HepG2 (cell line): ENCODE results near the gene MBD4. TPM values are rescaled to one million over a fixed set of nuclear protein-coding genes. Genes with fewer than 3 reads are reported as not detected.

ENCODE experiments used
- ASH2L ChIP-seq: fragments of 300-600, 200-600 bp; sonication (generic); IDR thresholded peaks from 2 replicates; pipeline ENCODE4 v1.7.0; 2017; ENCODE audit warnings: low read depth, mild to moderate bottlenecking, moderate library complexity, mixed read lengths, low read length; ENCODE audit not compliant: insufficient read length
- CAMTA2 ChIP-seq: sonication (generic); formaldehyde crosslinking; IDR thresholded peaks from 2 replicates; pipeline ENCODE4 v1.4.0; 2020; ENCODE audit warnings: mild to moderate bottlenecking, missing genetic modification reagents, borderline replicate concordance
- CREB1 ChIP-seq, 2 experiments: fragments of 450-650 bp in 1 of 2; IDR thresholded peaks; 2 replicates each; pipeline ENCODE4 v1.6.1; 2016 to 2017; ENCODE audit warnings: control low read depth in 1 of 2, mild to moderate bottlenecking in 1 of 2, missing compliant biosample characterization in 1 of 2, missing genetic modification characterization in 1 of 2
- CREB3 ChIP-seq: sonication (generic); formaldehyde crosslinking; IDR thresholded peaks from 2 replicates; pipeline ENCODE4 v1.5.0; 2020; ENCODE audit warnings: missing genetic modification reagents
- EZH2 ChIP-seq: conservative IDR thresholded peaks from 2 replicates; pipeline ENCODE4 v1.6.1; 2012; ENCODE audit warnings: mild to moderate bottlenecking, low read depth, low read length, moderate library complexity
- FOXO4 ChIP-seq: sonication (generic); formaldehyde crosslinking; conservative IDR thresholded peaks from 2 replicates; pipeline ENCODE4 v1.8.1; 2023; ENCODE audit warnings: missing genetic modification reagents
- KAT7 ChIP-seq: IDR thresholded peaks from 2 replicates; pipeline ENCODE4 v1.6.1; 2018; ENCODE audit warnings: borderline replicate concordance, missing compliant biosample characterization
- KDM3A ChIP-seq: IDR thresholded peaks from 2 replicates; pipeline ENCODE4 v1.6.1; 2018; ENCODE audit warnings: low read depth, missing compliant biosample characterization
- MED8 ChIP-seq: sonication (generic); formaldehyde crosslinking; IDR thresholded peaks from 2 replicates; pipeline ENCODE4 v1.8.1; 2023; ENCODE audit warnings: mild to moderate bottlenecking, missing genetic modification reagents; ENCODE audit not compliant: insufficient replicate concordance
- NCOR1 ChIP-seq: fragments of 200-600 bp; sonication (generic); IDR thresholded peaks from 2 replicates; pipeline ENCODE4 v1.7.0; 2017; ENCODE audit warnings: antibody characterized with exemption, low read length, borderline replicate concordance
- RELA ChIP-seq: sonication (generic); formaldehyde crosslinking; IDR thresholded peaks from 2 replicates; pipeline ENCODE4 v1.4.0; 2020; ENCODE audit warnings: missing genetic modification reagents
- RXRA ChIP-seq: sonication (generic); formaldehyde crosslinking; IDR thresholded peaks from 2 replicates; pipeline ENCODE4 v1.5.1; 2020; ENCODE audit warnings: missing genetic modification reagents
- TBP ChIP-seq: sonication (generic); formaldehyde crosslinking; IDR thresholded peaks from 2 replicates; pipeline ENCODE4 v1.5.0; 2020; ENCODE audit warnings: missing genetic modification reagents
- TCF12 ChIP-seq, 2 experiments: fragments of 450-650 bp in 1 of 2; sonication (generic) in 1 of 2; formaldehyde crosslinking in 1 of 2; IDR thresholded peaks; 2 replicates each; pipeline versions ENCODE4 v1.6.1 to v1.8.0; 2017 to 2022; ENCODE audit warnings: antibody characterized with exemption in 1 of 2, mild to moderate bottlenecking in 1 of 2, missing genetic modification reagents in 1 of 2, moderate library complexity in 1 of 2
- XBP1 ChIP-seq: sonication (generic); formaldehyde crosslinking; IDR thresholded peaks from 2 replicates; pipeline ENCODE4 v1.5.0; 2020; ENCODE audit warnings: missing genetic modification reagents
- ZNF12 ChIP-seq: sonication (generic); formaldehyde crosslinking; IDR thresholded peaks from 2 replicates; pipeline ENCODE4 v1.5.0; 2020; ENCODE audit warnings: missing genetic modification reagents
- ZNF276 ChIP-seq: sonication (generic); formaldehyde crosslinking; IDR thresholded peaks from 2 replicates; pipeline ENCODE4 v1.4.0; 2020; ENCODE audit warnings: mild to moderate bottlenecking, low read depth, missing genetic modification reagents
- ZNF383 ChIP-seq: sonication (generic); formaldehyde crosslinking; IDR thresholded peaks from 2 replicates; pipeline ENCODE4 v1.4.0; 2020; ENCODE audit warnings: missing genetic modification reagents, mild to moderate bottlenecking, borderline replicate concordance
- polyA plus RNA-seq, 8 experiments: library from polyadenylated mRNA; depleted of rRNA in 3 of 8; stranded (reverse) in 7 of 8; unstranded in 1 of 8; fragments of >200 nt; fragmentation: Illumina TruSeq in 4 of 8; extraction: Trizol in 4 of 8; gene quantifications; 2 replicates each; pipeline versions ENCODE4 v1.2.1 to v1.2.3, GENCODE V29; 2011 to 2016; ENCODE audit warnings: low read depth in 4 of 8, missing spikeins in 1 of 8, mixed read lengths in 1 of 8; ENCODE audit not compliant: insufficient read depth in 1 of 8
- total RNA-seq, 5 experiments: library from RNA; depleted of rRNA; stranded (reverse); fragments of >200 nt; fragmentation: Illumina TruSeq; extraction: Trizol; gene quantifications; 2 replicates each; pipeline ENCODE4 v1.2.3, GENCODE V29; 2016; ENCODE audit warnings: low read depth in 1 of 5
- TF ChIP-seq, protein P1 (sequence below): sonication (generic); formaldehyde crosslinking; IDR thresholded peaks from 2 replicates; pipeline ENCODE4 v1.5.0; 2020; ENCODE audit warnings: missing genetic modification reagents
- TF ChIP-seq, protein P2 (sequence below): sonication (generic); formaldehyde crosslinking; conservative IDR thresholded peaks from 2 replicates; pipeline ENCODE4 v1.8.0; 2022; ENCODE audit warnings: mild to moderate bottlenecking, moderate library complexity, missing genetic modification reagents

The MBD4 gene
- total and polyA plus RNA-seq, 2 of the 13 experiments (the other 11 are each of a cell fraction or from before 2014, with no cell fraction given), result 14.9 to 25.3 TPM

GRCh38 chr3:129399145-129399894 lies 40.4 kb downstream of the MBD4 start (continued):
- TF ChIP-seq, protein P1, sequence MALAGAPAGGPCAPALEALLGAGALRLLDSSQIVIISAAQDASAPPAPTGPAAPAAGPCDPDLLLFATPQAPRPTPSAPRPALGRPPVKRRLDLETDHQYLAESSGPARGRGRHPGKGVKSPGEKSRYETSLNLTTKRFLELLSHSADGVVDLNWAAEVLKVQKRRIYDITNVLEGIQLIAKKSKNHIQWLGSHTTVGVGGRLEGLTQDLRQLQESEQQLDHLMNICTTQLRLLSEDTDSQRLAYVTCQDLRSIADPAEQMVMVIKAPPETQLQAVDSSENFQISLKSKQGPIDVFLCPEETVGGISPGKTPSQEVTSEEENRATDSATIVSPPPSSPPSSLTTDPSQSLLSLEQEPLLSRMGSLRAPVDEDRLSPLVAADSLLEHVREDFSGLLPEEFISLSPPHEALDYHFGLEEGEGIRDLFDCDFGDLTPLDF (CRISPR knock-in tag), result no peak
- TF ChIP-seq, protein P2, sequence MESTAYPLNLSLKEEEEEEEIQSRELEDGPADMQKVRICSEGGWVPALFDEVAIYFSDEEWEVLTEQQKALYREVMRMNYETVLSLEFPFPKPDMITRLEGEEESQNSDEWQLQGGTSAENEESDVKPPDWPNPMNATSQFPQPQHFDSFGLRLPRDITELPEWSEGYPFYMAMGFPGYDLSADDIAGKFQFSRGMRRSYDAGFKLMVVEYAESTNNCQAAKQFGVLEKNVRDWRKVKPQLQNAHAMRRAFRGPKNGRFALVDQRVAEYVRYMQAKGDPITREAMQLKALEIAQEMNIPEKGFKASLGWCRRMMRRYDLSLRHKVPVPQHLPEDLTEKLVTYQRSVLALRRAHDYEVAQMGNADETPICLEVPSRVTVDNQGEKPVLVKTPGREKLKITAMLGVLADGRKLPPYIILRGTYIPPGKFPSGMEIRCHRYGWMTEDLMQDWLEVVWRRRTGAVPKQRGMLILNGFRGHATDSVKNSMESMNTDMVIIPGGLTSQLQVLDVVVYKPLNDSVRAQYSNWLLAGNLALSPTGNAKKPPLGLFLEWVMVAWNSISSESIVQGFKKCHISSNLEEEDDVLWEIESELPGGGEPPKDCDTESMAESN, result no peak
- TF ChIP-seq ZNF12 (no peak), CREB3 (CRISPR knock-in tag) (no peak), EZH2 (no peak), CAMTA2 (CRISPR knock-in tag) (no peak), ZNF383 (CRISPR knock-in tag) (no peak), TBP (CRISPR knock-in tag) (no peak), RXRA (CRISPR knock-in tag) (no peak), ZNF276 (CRISPR knock-in tag) (no peak), TCF12 (IDR thresholded peaks at IDR 0.05) (no peak), TCF12 (CRISPR knock-in tag; IDR thresholded peaks at IDR 0.05) (no peak), RELA (CRISPR knock-in tag) (no peak), NCOR1 (no peak), ASH2L (peak; percentile 78), XBP1 (no peak), KAT7 (CRISPR knock-in tag) (no peak; the same call in none of the 2 replicates), KDM3A (CRISPR knock-in tag) (no peak), FOXO4 (CRISPR knock-in tag) (no peak), CREB1 (IDR thresholded peaks at IDR 0.05) (0 out of 2 replicates have a peak, but pooled peaks have one; percentile 14), CREB1 (CRISPR knock-in tag; IDR thresholded peaks at IDR 0.05) (peak; percentile 73), MED8 (CRISPR knock-in tag) (no peak)
